ENCODE data around the gene OR5A2. TPM values are rescaled to one million over a fixed set of nuclear protein-coding genes. Genes with fewer than 3 reads are reported as not detected.
"Not testable (repeated sequence)": the region's sequence is repeated elsewhere in the genome, so short reads cannot be mapped to it uniquely, and the experiment has no call there.

OR5A2 gene
- polyA plus RNA-seq (ENCODE audit: insufficient read length in 3 of 3): under 1 TPM in 2 of 3 donors, not detected in 1; 0.01 to 0.04 TPM
- long read RNA-seq, donor 1: 0 reads
- long read RNA-seq, donor 2: 0 reads
- long read RNA-seq, donor 3: 0 reads
- long read RNA-seq, donor 4: 0 reads
- long read RNA-seq, donor 5: 0 reads
- long read RNA-seq, donor 6: 0 reads
- long read RNA-seq, donor 7: 0 reads
- long read RNA-seq, donor 8, full-length matches to known transcripts: 1 of 1 reads
- long read RNA-seq, donor 8, partial matches to known transcripts: 0 of 1 reads
- long read RNA-seq, donor 8, other reads (novel, unspliced or antisense): 0 of 1 reads
- long read RNA-seq, donor 9: 0 reads
- long read RNA-seq, donor 10: 0 reads
- long read RNA-seq, donor 11: 0 reads
- long read RNA-seq, donor 12: 0 reads
- long read RNA-seq, donor 13: 0 reads
- long read RNA-seq, donor 14: 0 reads
- long read RNA-seq, donor 15: 0 reads
- long read RNA-seq, donor 16: 0 reads

- DNase-seq: no peak
Measured at GRCh38 chr11:59426361-59427067, at the start of gene OR5A2. TSS of gene OR5A2 (minus strand) at chr11:59426413. CDS start at chr11:59422953, 3,460 bp downstream.

GRCh38 chr11:59475176-59475575, 49.0 kb upstream of the OR5A2 start:
- no peak for DNase-seq

DNA sequence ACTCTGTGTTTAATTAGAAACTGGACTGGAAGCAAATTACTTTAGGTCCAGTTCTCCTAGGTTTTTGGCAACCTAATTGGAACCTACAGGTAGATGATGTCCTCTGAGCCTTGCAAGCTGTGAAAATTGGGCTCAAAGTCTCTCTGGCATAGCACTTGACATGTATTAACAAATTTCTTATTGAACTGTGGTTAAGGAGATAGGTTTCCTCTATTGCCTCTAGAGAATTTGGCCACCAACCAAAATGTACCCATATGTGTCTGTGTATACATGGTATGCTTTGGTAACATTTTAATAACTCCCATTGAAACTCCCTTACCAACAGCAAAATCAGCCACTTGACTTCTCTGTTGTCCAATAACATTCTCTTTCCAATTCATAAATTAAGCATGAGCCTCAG, 46.8 kb upstream of the OR5A2 start, which contains the start of gene OR4D10:
TSS of gene OR4D10 (plus strand) at position 301 of the 400 bp plus-strand sequence. CDS start 4,115 bp downstream, outside the sequence.
- DNase-seq: no peak

GRCh38 chr11:59463190-59463641, 37.0 kb upstream of the OR5A2 start:
- DNase-seq: peak; percentile 38

DNA sequence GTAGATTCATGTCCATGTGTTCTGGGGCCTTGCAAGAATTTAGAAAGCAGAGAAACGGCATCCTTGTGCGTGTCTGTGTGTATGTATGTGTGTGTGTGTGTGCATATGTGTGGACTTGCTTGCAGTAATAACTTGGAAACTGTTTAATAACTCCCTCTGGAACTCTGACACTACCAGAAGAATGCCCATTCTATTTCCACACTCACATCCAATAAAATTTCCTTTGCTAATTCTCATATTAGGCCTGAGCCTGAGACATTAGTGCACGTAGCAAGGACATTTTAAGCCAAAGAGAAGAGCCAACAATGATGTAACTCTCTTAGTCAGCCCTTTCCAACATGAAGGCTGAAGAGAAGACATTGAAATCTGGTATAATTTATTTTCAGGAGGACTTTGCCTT, 33.7 kb upstream of the OR5A2 start:
- DNase-seq: no peak

DNA sequence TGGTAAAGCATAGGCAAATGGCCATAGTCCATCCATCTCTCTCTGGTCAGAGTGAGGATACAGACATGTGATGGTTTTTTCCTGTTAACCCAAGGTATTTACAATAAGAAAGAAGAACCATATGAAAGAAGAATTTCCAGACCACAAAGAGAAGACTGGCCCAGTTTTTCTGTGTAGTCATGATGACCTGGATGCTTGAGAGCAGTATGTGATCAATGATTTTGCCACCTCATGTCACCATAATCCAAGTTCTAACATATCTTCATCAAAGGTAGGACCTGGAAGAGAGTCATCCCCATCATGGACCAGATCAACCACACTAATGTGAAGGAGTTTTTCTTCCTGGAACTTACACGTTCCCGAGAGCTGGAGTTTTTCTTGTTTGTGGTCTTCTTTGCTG, 30.4 kb upstream of the OR5A2 start, which contains the start of gene OR4D6:
TSS of gene OR4D6 (plus strand) at position 301 of the 400 bp plus-strand sequence. CDS start at position 301, 0 bp downstream.
- DNase-seq: no peak

DNA sequence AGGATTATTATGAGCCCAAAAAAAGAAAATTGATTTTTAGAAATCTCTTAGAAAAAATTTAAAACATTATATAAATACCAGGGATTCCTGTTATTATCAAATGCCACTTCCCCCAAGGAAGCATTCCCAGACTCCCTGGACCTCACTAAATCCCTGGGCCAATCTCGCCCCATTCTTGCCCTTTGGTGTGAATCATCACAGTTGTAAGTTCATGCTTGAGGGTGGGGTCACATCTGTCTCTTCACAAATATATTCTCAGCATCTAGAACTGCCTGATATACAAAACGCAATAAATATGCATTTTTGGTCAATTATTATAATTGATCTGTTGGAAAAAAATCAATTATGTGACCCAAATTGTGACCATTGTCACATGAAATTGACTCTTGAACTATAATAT, 22.3 kb upstream of the OR5A2 start:
- DNase-seq: no peak

DNA sequence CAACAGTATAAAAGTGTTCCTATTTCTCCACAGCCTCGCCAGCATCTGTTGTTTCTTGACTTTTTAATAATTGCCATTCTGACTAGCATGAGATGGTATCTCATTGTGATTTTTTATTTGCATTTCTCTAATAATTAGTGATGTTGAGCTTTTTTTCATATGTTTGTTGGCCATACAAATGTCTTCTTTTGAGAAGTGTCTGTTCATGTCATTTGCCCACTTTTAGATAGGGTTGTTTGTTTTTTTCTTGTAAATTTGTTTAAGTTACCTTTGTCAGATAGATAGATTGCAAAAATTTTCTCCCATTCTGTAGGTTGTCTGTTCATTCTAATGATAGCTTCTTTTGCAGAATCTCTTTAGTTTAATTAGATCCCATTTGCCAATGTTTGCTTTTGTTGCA, 19.4 kb upstream of the OR5A2 start:
- not testable (repeated sequence) for DNase-seq

DNA sequence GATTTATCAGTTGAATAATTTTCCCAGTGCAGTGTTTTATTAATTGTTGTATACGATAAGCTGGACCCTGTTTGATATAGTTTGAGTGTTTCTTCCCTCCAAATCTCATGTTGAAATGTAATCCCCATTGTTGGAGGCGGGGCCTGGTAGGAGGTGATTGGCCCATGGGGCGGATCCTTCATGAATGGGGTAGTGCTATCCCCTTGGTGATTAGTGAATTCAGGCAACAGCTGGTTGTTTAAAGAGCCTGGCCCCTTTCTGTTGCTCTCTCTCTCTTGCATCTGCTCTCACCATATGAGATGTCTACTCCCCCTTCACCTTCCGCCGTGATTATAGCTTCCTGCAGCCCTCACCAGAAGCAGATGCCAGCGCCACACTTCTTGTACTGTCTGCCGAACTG, 11.6 kb upstream of the OR5A2 start:
- no peak for DNase-seq

DNA sequence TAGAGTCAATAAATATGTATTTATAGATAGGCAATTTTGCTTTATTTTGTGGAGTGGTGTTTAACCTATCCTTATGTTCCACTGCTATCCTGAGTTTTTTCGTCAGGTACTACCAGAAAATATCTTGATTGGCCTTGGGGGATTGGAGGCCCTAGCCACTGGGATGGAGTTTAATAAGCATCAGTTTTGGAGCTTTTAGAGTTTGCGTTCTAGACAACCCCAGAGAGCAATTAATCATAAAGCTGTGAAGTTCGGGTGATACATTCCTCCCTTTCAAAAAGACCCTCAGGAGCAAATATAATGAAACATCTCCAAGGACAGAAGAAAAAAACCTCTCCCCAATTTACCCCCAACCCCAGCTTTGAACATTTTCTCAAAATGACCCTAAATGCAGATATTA, 10.0 kb upstream of the OR5A2 start, which contains the start of gene OR5A1:
TSS of gene OR5A1 (plus strand) at position 301 of the 400 bp plus-strand sequence. CDS start 6,700 bp downstream, outside the sequence.
- DNase-seq: no peak

DNA sequence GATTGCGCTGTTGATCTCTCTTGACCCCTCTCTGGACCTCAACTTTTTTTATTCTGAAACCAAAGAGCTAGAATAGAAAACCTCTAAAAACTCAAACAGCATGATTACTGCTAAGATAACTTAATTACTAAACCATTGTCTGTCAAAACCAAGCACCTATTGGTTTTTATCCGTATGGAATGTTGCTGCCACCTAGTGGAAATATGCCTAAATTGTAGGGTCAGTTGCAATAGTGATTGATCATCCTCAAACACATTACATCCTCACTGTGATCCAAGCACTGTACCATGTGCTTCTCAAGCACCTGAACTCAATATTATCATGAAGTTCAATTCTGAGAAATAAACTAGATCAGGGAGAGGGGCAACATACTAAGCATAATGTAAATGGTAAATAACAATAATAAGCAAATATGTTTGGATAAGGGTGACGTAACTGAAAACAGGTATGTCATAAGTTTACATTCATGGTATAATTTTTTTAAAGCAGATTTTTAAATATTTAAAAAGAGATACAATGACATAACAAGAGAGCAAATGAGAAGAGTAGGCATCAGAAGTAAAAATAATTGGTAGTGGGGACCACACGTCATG, 3.8 kb upstream of the OR5A2 start:
- DNase-seq: peak; percentile 19

GRCh38 chr11:59427068-59427382, 812 bp upstream of the OR5A2 start:
- no peak for DNase-seq

DNA sequence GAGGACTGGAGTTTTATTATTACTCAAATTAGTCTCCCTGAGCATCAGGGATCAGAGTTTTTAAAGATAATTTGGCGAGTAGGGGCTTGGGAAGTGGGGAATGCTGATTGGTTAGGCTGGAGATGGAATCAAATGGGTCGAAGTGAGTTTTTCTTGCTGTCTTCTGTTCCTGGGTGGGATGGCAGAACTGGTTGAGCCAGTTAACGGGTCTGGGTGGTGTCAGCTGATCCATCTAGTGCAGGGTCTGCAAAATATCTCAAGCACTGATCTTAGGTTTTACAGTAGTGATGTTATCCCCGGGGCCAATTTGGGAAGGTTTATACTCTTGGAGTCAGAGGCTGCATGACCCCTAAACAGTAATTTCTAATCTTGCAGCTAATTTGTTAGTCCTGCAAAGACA, 1.1 kb downstream of the OR5A2 start:
- DNase-seq: no peak

DNA sequence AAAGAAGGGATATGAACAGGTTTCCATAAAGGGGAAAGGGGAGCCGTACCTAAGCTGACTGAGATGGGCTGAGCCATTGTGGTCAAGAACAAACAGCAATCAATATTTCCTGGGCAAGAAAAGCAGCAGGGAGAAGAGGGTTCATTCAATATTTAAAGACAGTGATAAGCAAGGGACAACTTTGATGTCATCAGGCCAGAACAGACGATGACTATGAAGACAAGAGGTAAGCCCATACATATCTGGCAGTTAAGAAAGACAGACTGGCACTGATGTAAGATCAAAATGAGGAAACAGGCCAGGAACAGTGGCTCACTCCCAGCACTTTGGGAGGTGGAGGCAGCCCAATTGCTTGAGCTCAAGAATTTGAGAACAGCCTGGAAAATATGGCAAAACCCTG, 2.4 kb downstream of the OR5A2 start:
- DNase-seq: no peak

DNA sequence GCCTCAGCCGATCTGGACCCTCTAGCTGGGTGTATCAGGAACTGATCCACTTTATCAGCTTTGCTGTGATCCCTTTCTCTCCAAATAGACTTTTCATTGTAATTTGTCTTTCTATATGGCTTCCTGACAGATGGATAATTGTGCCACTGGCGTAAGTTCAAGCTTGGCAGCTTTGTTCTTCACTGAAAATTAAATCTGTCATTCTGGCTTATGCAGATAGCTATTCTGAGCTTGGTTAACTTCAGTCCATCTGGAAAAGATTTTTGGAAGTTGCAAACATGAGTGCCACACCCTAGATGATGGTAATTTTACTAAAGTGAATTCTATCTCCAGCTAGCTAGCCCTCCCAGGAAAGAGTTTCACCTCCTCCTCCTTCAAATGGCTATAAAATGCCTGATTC, 8.1 kb downstream of the OR5A2 start:
- no peak for DNase-seq

- DNase-seq: no peak
Measured at GRCh38 chr11:59417023-59417422, 9.2 kb downstream of the OR5A2 start.

DNA sequence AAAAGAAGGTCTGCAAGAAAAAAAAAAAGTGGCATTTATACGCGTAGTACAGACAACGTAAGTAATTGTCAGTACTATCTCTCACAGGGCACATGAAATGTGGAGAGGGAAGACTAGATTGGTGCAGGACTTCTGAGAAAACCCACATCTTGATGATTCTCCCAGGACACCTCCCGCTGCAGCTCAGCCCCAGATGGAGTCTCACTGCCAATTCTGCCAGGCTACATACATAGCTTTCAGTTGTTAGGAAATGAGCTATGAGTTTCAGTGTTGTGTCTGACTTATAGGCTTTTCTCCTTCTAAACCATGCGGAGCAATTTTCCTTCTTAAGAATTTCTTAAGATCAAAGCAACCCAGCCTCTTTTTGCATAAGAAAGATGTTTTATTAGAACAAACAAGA, 9.6 kb downstream of the OR5A2 start:
- no peak for DNase-seq

DNA sequence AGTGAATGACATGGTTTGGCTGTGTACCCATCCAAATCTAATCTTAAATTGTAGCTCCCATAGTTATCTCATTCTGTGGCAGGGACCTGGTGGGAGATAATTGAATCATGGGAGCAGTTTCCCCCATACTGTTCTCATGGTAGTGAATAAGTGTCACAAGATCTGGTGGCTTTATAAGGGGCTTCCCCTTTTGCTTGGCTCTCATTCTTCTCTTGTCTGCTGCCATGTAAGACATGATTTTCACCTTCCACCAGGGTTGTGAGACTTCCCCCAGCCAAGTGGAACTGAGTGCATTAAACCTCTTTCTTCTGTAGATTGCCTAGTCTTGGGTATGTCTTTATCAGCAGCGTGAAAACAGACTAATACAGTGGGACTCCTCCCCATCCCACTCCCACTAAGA, 11.1 kb downstream of the OR5A2 start:
- no peak for DNase-seq

DNA sequence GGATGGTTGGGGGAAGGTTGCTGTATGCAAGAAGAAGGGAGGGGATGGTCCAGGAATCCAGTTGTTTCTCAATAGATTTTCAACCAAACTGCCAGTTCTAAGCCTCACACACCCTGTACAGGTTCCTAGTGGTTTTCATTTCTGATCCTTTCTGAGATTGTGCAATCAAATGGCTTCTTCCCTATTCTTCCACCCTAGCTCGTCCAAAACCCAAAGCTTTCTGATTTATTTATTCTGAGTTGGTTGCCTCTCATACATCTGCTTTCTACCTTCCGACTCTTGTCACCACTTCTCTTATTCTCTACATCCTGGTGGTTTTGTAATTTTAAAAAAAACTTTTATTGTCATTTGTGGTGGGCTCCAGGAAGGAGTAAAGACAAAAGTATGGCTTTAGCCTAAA, 12.6 kb downstream of the OR5A2 start:
- DNase-seq: no peak

GRCh38 chr11:59403546-59403945, 22.7 kb downstream of the OR5A2 start:
- no peak for DNase-seq

GRCh38 chr11:59401262-59401552, 25.0 kb downstream of the OR5A2 start:
- DNase-seq: no peak

- no peak for DNase-seq
Measured at GRCh38 chr11:59400461-59401261, 25.6 kb downstream of the OR5A2 start.
